IPS-18c (cell line): Measurements from ENCODE around the gene LYRM4.

ENCODE experiments used
- H3K4me3 ChIP-seq: 2 replicates; pipeline ENCODE4 v1.7.0; 2013; ENCODE audit warnings: low read depth, mild to moderate bottlenecking, low read length, moderate library complexity; ENCODE audit not compliant: insufficient read depth
- H3K9me3 ChIP-seq: one replicate; pipeline ENCODE4 v1.6.1; 2013; ENCODE audit warnings: mild to moderate bottlenecking, low read length, moderate library complexity; ENCODE audit not compliant: control insufficient read depth, insufficient read depth

LYRM4 gene

DNA sequence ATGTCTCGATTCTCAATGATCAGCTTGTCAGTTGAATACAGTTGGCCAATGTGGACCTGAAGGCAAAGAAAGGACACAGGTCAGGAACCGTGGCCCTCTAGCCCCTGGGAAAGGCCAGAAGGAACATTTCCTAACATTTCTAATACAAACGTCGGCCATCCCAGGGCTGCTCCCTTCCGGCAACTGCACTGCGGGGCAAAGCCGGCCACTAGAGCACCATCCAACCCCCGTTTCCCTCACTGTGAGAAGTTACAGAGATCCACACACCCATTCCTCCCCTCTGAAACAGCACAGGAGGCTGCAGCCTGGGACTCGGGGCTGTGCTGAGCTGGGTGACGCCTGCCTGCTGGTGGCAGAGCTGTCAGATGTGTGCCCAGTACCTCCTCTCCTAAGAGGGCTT, 151.3 kb downstream of the LYRM4 start:
- Histone ChIP-seq H3K9me3 (no peaks in the 10 kb centered on the region), H3K4me3 (no peak overlapping the region)

DNA sequence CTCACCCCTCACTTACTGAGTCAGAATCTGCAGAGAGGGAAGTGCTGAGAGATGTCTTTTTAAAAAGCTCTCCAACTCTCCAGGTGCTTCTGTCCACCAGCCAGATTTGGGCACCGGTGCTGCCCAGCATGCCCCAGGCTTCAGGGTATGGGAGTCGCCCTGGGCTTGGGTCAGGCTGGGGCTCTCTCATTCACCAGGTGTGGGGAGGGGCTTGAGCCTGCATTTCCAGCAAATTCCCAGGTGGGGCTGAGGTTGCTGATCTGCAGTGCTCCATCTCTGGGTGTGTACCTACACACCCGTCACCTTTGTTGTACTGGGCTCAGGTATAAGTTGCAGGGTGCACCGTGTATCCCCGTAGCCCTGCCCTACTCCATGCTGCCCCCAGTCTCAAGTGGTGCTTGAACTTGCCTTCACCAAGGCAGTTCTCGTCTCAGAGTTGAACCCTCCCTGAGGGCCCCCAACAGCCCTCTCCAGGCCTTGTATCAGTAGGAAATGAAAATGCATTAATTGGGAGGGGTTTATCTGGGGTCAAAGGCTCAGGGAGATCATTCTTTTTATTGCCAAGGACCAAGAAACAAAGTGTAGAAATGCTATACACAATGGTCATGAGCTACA, 152.1 kb downstream of the LYRM4 start:
- no peaks in the 10 kb centered on the region for H3K9me3 ChIP-seq
- no peak overlapping the region for H3K4me3 ChIP-seq

DNA sequence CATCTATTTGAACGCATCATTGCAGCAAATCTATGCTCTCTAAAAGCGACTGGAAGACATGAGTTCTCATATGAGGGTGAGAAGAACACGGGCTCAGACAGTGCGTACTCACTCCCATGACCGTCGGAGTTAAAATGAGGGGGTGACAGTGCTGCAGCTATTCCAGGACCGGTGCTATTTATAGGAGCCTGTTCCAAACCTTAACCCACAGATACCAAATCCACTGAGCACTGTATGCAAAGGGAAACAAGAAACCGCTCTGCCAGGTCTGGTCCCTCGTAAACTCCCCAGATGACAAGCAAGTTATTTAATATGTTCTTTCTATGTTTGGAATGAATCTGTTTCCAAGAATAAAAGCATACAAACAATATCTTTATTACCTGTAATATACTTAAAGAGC, 152.7 kb downstream of the LYRM4 start:
- H3K4me3 ChIP-seq: no peak overlapping the region
- H3K9me3 ChIP-seq: no peaks in the 10 kb centered on the region

DNA sequence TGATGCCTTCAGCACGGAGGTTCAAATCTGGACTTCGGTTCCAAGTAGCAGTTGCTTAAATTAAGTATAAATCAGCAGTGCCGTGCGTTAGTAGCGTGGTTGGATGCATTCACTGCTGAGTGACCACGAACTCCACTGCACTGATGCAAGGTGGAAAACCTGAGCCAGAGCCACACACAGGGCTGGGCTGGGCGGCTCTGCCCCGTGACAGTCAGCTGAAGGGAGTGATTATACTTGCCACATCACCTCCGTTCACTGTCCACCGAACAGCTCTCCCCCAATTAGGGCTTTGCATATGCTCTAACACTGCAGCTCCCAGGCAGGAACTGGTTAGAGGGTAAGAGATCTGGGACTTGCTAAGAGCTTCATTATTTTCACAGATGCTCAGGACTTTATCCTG, 153.4 kb downstream of the LYRM4 start:
- Histone ChIP-seq H3K4me3 (no peak overlapping the region), H3K9me3 (no peaks in the 10 kb centered on the region)

DNA sequence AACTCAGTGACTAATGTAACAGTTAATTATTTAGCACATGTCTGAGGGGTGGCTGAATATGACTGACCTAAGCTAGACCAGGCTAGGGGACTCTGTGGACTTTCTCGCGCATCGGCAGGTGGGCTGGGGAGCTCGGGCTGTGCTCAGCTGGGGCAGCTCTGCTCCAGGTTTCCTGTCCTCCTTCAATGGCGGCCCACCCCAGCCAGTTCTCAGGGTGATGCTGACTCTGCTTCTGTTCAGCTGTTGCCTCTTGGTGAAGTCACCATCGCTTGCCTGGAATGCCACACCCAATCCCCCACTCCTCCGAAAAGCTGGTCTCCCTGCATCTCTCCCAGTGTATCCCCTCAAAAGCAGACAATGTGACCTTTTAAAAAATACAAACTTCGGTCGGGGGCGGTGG, 155.6 kb downstream of the LYRM4 start:
- H3K4me3 ChIP-seq: no peak overlapping the region

DNA sequence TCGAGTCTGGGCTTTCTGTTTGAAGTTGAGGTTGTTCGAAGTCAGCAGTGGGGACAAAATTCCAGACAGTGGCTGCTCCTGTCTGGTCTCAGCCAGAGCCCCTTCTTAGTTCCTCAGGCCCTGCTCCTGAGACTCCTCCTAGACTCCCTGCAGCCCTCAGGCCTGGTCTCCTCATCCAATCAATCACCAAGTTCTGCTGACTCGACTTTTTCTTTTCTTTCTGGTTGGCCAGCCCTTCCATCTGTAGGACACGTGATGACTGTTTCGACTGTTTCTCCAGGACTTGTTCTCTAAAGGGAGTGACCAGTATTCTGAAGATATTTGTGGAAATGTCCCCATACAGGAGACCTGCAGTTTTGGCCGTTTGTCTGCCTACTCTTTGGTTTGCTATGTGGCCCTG, 156.1 kb downstream of the LYRM4 start:
- H3K9me3 ChIP-seq: no peaks in the 10 kb centered on the region

More for the DNA sequence above, 155.6 kb downstream of the LYRM4 start:
- no peaks in the 10 kb centered on the region for H3K9me3 ChIP-seq

DNA sequence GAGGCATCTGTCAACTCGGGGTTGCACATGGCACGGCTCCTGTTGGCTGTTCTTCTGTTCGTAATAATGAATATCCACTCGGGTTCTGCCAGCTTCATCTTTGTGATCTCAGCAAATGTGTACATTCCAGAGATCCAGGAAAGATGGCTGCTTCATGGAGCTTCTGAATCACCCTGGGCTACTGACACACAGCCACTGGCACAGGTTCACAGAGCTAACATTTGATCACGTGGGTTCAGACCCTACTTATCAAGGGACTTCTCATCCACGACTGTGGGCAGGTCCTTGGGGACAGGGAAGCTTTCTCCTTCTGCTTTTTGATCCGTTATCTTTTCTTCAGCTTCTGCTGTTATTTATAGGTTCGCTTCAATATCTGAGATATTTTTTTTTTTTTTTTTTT, 157.5 kb downstream of the LYRM4 start:
- H3K9me3 ChIP-seq: no peaks in the 10 kb centered on the region
- no peak overlapping the region for H3K4me3 ChIP-seq

More for the DNA sequence above, 156.1 kb downstream of the LYRM4 start:
- no peak overlapping the region for H3K4me3 ChIP-seq

DNA sequence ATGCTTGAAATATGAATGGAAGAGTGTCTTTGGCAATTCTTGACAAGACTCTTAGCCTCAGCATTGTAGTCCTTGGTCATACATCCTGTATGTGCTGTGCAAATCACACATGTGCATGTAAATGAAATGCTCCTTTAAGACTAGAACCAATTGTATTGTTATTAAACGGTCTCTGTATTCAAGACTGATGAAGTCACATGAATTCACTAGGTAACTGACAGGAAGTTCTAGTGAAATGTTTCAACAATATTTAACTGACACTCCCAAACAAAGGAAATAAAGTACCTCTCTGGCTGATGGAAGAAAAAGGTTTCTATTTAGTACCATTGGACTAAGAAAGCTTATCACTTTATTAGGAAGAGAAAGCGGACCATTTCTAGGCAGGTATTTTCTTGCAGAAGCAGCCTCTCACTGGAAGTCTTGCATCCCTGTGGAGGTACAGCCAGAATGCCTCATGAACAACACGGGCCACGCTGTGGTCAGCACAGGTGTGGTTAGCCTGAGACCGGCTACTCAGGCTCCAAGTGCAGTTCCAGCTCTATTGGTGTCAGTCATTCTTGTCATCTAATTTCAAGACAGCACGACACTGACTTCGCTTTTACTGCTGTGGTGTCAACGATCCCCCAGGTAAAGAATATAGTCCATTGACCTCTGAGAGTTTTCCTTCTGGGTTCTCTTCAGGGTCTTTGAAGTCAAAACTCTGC, 158.3 kb downstream of the LYRM4 start:
- no peaks in the 10 kb centered on the region for H3K9me3 ChIP-seq

DNA sequence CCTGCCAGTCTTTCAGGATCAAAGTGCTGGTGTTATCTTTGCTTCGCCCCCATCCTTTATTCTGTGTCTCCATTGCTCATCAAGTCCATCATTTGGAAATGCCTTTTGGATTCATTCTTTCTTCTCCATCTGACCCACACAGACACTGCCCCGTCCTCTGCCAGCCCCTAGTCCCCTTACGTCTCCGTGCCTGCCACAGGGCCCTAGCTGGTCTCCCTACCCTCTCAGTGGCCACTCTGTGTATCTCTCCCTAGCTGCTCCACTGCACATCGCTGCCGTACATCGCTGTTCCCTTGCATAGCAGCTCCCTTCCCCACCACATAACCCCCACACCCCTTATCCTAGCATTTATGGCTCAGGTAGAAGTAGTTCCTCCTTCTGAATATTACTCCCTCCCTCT, 159.9 kb downstream of the LYRM4 start:
- no peak overlapping the region for H3K4me3 ChIP-seq
- no peaks in the 10 kb centered on the region for H3K9me3 ChIP-seq

More for the DNA sequence above, 158.3 kb downstream of the LYRM4 start:
- H3K4me3 ChIP-seq: no peak overlapping the region

DNA sequence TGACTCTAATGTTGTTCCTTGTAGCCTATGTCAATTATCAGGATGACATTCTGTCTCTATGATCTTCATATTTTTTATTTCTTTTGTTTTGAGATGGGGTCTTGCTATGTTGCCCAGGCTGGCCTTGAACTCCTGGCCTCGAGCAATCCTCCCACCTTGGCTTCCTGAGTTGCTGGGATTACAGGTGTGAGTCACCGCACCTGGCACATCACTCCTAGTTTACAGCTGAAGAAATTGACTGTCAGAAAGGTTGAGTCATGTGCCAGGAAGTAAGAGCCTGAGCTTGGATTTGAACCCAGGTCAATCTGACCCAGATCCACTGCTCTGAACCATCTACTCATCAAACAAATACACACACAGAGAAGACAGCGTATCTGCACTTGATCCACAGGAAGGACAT, 161.2 kb downstream of the LYRM4 start:
- Histone ChIP-seq H3K4me3 (no peak overlapping the region), H3K9me3 (no peaks in the 10 kb centered on the region)

DNA sequence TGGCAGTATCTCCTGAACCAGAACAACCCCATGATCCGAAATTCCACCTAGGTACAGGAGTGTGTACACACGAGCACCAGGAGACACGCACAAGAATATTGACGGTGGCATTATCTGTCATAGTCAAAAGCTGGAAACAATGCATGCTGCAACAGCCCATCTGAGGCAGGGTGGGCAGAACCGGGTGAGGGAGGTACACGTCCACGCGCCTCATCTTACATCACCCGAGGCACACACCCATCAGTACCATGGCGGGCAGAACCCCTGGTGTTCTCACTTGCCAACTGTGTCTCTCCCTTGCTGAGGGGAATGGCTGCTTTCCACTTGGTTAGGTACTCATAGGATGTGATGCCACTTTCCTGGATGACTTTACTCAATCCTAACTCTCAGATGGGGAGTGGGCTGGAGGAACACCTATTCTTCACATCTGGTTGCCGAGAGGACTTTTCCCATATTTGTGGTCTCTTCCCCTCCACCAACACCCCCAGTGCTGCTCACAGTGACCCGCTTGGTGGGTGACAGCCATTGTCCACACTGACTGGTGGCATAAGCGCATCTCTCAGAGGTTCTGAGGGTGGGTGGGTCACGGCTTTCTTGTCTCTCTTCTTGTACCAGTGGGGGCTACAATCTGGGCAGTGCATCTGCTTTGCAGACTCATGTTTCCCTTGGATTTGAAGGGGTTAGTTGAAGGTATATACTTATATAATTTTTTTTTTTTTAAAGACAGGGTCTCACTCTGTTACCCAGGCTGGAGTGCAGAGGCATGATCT, 162.1 kb downstream of the LYRM4 start:
- Histone ChIP-seq H3K4me3 (no peak overlapping the region), H3K9me3 (peaks cover 2% of the 10 kb centered on the region)

DNA sequence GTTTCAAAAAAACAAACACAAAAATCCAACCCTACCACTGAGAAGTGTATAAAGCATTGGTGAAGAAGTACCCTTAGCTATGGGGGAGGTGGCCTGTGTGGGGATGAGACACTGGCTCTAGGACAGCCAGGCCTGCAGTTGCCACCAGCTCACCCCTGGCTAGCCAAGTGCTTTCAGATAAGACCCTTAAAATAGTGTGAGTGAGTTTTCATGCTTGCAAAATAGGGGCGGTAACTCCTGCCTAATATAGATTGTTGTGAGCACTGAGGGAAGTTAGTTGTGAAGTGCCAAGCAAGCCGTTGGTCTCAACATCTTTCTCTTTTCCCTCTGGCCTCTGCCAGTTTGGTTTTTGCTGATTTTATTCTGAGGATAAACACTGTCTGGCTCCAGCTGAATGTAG, 164.3 kb downstream of the LYRM4 start:
- Histone ChIP-seq H3K4me3 (no peak overlapping the region), H3K9me3 (peaks cover 2% of the 10 kb centered on the region)

DNA sequence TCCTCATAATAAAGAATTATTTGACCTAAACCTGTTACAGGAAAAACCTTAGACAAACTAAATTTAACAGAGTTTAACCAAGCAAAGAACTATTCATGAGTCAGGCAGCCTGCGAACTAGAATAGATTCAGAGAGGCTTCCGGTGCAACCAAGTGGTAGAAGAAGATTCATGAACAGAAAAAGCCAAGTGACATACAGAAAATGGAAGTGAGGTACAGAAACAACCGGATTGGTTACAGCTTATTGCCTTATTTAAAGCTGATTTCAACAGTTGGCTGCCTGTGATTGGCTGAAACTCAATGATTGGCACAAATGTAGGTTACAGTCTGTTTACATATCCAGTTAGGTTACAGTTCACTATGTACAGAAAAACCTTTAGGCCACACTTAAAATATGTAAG, 165.5 kb downstream of the LYRM4 start:
- Histone ChIP-seq H3K9me3 (peaks cover 2% of the 10 kb centered on the region), H3K4me3 (no peak overlapping the region)

DNA sequence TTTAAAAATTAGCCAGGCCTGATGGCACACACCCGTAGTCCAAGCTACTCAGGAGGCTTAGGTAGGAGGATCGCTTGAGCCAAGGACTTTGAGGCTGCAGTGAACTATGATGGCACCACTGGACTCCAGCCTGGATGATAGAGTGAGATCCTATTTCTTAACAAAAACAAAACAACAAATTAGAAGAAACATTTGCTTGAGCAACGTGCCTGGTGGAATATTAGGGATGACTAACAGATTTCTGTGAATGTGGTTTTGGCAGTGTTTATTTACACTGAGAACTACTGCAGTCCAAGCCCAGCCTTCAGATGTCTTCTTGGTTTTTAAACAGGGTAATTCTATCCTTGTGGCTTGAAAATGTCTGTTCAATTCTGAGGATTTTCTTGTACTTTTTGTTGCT, 166.4 kb downstream of the LYRM4 start:
- Histone ChIP-seq H3K9me3 (peaks cover 2% of the 10 kb centered on the region), H3K4me3 (no peak overlapping the region)

DNA sequence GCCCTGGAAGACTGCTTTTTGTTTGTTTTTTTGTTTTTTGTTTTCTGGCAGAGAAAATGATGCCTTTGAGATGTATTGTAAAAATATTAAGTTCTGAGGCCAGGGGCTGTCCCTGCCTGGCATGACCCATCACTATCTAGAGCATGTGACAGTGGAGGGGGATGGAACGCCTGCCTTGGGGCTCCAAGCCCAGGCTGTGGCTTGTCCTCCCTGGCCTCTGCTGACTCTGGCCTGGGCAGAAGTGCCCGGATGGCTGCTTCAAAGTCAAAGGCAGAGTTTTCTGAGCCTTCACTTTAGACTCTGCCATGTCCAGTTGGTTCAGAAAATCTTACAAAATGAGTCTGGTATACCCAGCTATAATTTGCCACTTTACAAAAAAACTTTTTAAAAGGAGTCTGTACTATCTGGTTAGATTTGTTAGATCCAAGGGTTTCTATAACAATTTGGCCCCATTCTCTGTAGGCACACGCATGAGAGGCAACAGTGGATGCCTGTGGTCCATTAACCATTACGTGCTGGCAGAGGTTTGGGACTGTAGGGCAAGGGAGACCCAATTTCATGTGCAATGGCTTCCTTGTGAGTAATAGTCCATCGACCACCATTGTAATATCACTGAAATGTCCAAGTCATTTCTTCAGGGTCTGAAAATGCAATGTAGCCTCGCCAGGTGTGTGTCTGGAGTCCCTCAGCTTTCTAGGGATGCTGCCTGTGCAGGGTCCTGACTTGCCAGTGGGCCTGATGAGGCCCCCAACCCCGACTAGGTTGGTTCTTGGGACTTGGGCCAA, 167.3 kb downstream of the LYRM4 start:
- no peak overlapping the region for H3K4me3 ChIP-seq
- peaks cover 2% of the 10 kb centered on the region for H3K9me3 ChIP-seq

DNA sequence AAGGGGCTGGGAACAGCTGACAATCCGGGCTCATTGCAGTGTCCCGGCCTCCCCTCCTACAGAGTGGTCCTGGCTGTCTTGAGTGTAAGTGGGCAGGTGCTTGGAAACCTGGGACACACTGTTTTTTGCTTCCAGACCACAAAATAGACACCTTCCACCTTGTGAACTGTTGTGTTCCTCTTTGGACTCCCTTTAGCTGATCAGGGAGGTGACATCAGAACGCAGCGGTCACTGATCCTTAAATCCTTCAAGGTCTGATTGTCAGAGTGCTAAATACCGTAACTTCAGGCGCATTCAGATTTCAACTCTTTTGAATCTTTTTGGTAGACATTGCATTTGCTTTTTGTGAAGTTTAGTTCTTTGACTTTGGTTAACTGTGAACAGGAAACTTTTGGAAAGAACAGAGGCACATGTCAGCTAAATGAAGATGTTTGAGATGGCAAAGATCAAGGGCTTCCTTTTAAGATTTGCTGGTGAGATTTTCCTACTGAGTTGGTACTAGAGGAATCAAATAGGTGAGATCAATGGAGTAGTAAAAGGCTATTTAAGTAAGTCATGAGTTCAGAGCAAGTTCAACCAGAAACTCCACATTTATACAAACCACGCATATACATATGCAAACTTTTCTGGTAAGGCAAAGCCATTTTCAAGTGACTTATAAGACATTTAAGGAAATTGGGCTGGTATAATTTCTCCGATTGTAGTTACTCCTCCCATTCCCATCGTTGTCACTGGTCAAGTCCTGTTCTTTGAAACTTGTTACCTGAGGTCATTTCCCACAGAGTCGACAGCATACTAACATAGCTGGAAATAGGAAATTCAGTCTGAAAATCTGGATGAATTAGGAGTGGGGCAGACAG, 169.3 kb downstream of the LYRM4 start:
- H3K4me3 ChIP-seq: no peak overlapping the region
- H3K9me3 ChIP-seq: peaks cover 2% of the 10 kb centered on the region

DNA sequence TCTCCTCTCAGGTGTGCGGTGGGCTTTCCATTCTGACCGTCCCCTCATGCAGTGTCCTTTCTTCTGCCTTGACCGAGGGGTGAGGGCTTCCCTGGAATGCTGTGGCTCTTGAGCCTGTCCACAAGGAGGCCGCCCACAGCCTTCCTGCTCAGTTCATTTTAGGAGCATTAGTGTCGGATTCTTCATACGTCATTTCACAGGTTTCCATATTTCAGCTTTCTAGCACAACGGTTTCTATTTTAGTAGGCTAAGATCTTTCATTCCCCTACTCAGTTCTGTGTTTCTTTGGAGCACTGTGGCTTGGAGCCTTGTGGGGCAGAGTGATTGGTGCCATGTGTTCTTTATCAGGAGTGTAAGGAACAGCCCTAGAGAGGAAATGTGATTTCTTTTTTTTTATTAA, 170.1 kb downstream of the LYRM4 start:
- H3K4me3 ChIP-seq: no peak overlapping the region
- H3K9me3 ChIP-seq: peaks cover 6% of the 10 kb centered on the region
